NCI-H226 (cell line): ENCODE measurements around the gene CNN2.
A peak's percentile ranks its signal among the peaks of the same experiment; 100 is the strongest.

ENCODE experiments used
- DNase-seq: peaks from one replicate; pipeline ENCODE4 v3.0.0-alpha.2; 2015

The CNN2 gene

DNA sequence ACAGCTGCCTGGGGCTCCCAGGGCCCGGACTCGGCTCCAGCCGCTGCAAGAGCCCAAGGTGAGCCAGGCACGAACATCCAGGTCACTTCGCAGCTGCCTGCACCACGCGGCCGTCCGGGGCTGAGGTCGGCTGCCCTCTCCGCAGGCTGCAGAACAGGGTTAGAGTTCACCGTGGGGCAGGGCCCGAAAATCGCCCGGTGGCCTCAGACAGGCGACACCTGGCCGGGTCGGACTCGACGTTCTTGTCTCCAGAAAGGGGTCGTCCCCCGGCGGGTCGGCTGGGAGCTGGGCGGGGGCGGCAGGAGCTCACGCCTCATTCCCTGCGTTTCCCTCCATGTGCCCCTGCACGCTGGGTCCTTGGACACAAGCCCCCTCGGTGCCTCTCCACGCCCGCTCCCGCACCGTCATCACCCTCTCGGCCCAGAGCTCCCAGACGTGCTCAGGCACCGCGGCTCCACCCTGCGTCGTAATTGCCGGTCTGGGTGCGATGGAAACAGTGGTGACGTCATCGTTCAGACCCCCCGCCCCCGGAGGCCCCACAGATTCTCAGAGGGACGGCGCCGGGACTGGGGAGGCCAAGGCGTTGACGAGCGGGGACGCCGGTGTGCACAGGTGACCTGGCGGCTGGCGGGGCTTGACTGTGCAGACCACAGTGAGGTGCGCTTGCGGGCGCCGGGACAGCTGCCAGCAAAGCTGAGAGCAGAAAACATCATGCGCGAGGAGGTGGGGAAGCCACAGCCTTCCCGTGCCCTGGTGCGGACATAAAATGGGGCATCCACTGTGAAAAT lies 30.2 kb upstream of the CNN2 start:
- DNase-seq: no peak

- no peak for DNase-seq
These were observed 28.3 kb upstream of the CNN2 start for GRCh38 chr19:998064-998463.

GRCh38 chr19:999379-999719 lies 27.1 kb upstream of the CNN2 start:
- DNase-seq: no peak

DNA sequence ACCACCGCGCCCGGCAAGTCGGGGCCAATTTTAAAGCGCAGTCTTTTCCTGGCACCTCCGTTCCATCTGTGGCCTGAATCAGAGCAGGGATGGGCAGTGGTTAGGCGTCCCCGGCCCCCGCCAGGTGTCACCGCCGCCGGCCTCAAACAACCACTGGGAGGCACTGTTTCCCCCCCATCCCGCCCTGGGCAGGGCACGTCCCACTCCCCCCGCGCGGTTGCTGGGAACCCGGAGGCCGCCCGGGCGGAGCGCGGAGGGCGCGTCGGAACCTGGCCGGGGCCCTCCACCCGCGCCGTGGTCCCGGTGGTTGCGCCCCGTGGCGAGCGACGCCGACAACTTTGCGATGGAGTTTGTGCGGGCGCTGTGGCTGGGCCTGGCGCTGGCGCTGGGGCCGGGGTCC lies 26.3 kb upstream of the CNN2 start, which contains the start of gene GRIN3B:
GRIN3B (plus strand) TSS at position 325 of the 400 bp plus-strand sequence; CDS start at position 344, 19 bp downstream.
- peak; percentile 58 for DNase-seq

- no peak for DNase-seq
These were observed 25.5 kb upstream of the CNN2 start for GRCh38 chr19:1000591-1001537.

GRCh38 chr19:1001538-1002166 lies 24.8 kb upstream of the CNN2 start:
- DNase-seq: no peak

DNA sequence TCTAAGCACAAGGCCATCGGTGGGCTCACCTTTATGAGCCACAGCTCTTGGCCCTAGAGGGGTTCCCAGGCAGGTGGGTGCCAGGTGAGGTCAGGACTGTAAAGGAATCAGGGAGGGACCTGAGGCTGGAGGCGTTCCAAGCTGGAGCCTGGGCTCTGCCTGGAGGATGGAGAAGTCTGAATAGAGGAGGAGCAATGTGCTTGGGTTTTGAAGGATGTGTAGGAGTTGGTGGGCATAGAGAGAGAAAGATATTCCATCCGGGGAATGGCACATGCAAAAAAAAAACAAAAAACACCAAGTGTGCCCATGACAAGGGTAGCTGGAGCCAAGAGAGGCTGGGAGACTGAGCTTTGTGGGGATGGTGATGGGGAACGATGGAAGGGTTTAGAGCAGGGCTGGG lies 23.8 kb upstream of the CNN2 start:
- DNase-seq: no peak

- no peak for DNase-seq
These were observed 23.1 kb upstream of the CNN2 start for GRCh38 chr19:1003283-1003682.

GRCh38 chr19:1004204-1004802 lies 22.1 kb upstream of the CNN2 start:
- DNase-seq: no peak

GRCh38 chr19:1004803-1005664 lies 21.4 kb upstream of the CNN2 start:
- no peak for DNase-seq

DNA sequence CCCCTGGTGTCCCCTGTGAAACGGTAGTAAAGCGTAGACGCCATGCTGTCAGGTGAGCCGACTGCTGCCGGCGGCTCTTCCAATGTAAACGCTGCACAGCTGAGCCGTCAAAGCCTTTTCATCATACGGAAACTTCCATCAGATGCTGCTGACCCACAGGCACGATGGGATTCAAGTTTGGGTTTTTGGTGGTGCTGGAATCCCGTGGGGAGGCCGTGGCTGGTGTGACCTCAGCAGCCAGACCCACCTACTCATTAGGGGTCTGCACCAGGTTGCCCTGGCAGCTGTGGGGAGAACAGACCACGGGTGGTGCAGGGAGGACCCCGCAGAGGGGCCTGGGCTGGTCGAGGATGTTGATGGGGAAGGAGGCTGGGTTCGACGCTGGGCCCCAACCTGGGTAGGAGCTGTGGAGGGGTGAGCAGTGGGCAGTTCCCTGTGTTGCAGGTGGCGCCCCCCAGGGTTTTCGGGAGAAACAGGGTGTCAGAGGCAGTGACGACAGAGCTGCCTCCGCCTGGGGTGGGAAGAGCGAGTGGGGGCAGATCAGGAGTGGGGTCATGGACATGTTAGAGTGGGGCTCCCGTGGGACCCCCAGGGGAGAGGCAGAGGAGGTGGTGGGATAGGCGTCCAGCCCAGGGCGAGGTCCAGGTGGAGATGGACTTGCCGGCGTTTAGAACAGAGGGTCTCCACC lies 19.6 kb upstream of the CNN2 start:
- DNase-seq: no peak

DNA sequence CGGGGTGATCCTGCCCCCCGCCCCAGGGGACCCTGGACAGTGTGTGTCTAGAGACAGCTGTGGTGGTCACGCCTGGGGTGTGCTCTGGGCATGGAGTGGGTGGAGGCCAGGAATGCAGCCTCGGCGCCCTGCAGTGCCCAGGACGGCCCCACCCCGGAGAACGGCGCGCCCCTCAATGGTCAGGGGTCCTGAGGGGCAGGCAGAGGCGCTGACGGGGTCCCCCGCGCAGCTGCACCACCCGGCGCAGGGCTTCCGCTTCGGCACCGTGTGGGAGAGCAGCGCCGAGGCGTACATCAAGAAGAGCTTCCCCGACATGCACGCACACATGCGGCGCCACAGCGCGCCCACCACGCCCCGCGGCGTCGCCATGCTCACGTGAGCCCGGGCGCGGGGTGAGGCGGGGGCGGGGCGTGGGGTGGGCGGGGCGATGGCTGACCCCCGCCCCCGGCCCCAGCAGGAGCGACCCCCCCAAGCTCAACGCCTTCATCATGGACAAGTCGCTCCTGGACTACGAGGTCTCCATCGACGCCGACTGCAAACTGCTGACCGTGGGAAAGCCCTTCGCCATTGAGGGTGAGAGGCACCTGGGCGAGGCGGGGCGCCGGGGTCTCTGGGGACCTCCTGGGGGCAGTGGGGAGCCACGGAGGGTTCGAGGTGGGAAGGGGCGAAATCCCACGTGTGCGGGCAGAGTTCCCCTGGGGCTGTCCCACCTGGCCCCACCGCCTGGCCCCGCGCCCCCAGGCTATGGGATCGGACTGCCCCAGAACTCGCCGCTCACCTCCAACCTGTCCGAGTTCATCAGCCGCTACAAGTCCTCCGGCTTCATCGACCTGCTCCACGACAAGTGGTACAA lies 18.8 kb upstream of the CNN2 start:
- no peak for DNase-seq

GRCh38 chr19:1008268-1009040 lies 18.0 kb upstream of the CNN2 start:
- DNase-seq: no peak

DNA sequence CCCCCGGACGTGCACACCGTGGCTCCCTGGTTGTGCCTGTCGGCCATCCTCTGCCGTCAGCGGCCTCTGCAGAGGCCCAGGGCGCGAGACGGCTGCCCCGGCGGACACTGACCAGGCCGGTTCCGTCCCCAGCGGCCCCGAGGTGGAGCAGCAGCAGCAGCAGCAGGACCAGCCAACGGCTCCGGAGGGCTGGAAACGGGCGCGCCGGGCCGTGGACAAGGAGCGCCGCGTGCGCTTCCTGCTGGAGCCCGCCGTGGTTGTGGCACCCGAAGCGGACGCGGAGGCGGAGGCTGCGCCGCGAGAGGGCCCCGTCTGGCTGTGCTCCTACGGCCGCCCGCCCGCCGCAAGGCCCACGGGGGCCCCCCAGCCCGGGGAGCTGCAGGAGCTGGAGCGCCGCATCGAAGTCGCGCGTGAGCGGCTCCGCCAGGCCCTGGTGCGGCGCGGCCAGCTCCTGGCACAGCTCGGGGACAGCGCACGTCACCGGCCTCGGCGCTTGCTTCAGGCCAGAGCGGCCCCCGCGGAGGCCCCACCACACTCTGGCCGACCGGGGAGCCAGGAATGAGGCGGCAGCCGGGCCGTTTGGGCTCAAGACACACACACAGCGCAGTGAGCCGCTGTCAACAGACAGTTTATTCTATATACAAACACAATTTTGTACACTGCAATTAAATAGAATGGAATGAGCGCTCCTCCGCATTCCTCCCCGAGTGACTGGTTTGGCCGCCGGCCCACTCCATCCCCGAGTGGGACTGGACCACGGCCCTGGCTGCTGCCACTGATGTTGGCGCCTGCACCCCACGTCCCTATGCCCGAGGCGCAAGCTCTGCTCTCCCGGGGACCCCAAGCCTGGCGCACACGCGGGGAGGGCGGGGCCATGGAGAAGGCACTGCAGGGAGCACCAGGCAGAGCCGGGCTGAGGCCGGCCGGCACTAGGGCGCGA lies 17.1 kb upstream of the CNN2 start:
- peak; percentile 60 for DNase-seq

- DNase-seq: no peak
These were observed 16.3 kb upstream of the CNN2 start for GRCh38 chr19:1009981-1010538.

GRCh38 chr19:1010586-1011510 lies 15.6 kb upstream of the CNN2 start:
- no peak for DNase-seq

GRCh38 chr19:1011831-1012333 lies 14.5 kb upstream of the CNN2 start:
- DNase-seq: no peak
